CD4-positive, alpha-beta T cell (primary cell): ENCODE results near the gene VPS41. TPM values are rescaled to one million over a fixed set of nuclear protein-coding genes. Genes with fewer than 3 reads are reported as not detected.

Experiments
- ATAC-seq: fragments of 200-7000 bp; cut with Tn5 transposase; one replicate; pipeline ENCODE4 v1.10.0; 2022; ENCODE audit warnings: mild to moderate bottlenecking; ENCODE audit not compliant: poor library complexity
- CTCF ChIA-PET: fragments of 350-600 bp; sonication (Branson Sonifier 250); formaldehyde crosslinking; loops from one replicate; lab custom pipeline; 2021; ENCODE audit warnings: antibody characterized with exemption, inconsistent platforms; lab: Charles Lee
- POLR2A ChIA-PET: fragments of 350-600 bp; sonication (Branson Sonifier 250); formaldehyde crosslinking; loops from one replicate; lab custom pipeline; 2021; ENCODE audit warnings: antibody characterized with exemption, inconsistent platforms; lab: Charles Lee
- DNase-seq, 14 experiments: peaks; one replicate each; pipeline ENCODE4 v3.0.0-alpha.2; 2013 to 2020; ENCODE audit warnings: mixed read lengths in 2 of 14
- H3K27ac ChIP-seq, 2 donors: one replicate each; pipeline versions ENCODE4 v1.5.1 to v1.7.0; 2013; ENCODE audit warnings: low read length in 2 of 2, low read depth in 1 of 2, mild to moderate bottlenecking in 1 of 2
- H3K27me3 ChIP-seq, 2 experiments: 1 replicate in 1 of 2; 2 replicates in 1 of 2; pipeline versions ENCODE4 v1.6.1 to v1.7.0; 2013; ENCODE audit warnings: low read length in 2 of 2, control low read depth in 1 of 2, mild to moderate bottlenecking in 1 of 2, moderate library complexity in 1 of 2; ENCODE audit not compliant: insufficient read depth in 2 of 2, control insufficient read depth in 1 of 2
- H3K36me3 ChIP-seq: one replicate; pipeline ENCODE4 v1.6.1; 2013; ENCODE audit warnings: low read length, control low read depth; ENCODE audit not compliant: insufficient read depth
- H3K4me1 ChIP-seq: one replicate; pipeline ENCODE4 v1.6.1; 2013; ENCODE audit warnings: low read length, control low read depth; ENCODE audit not compliant: insufficient read depth
- H3K4me3 ChIP-seq: one replicate; pipeline ENCODE4 v1.5.1; 2013; ENCODE audit warnings: mild to moderate bottlenecking, low read length, moderate library complexity
- H3K9me3 ChIP-seq, 2 experiments: 1 replicate in 1 of 2; 2 replicates in 1 of 2; pipeline versions ENCODE4 v1.6.1 to v1.7.0; 2013; ENCODE audit warnings: low read length in 2 of 2, mild to moderate bottlenecking in 2 of 2, control low read depth in 1 of 2, moderate library complexity in 1 of 2; ENCODE audit not compliant: control insufficient read depth in 1 of 2, insufficient read depth in 1 of 2
- H3K27ac Mint-ChIP-seq: one replicate; pipeline ENCODE4 v1.8.0; 2020; ENCODE audit warnings: mixed read lengths
- H3K27me3 Mint-ChIP-seq: one replicate; pipeline ENCODE4 v1.8.0; 2021; ENCODE audit warnings: mixed read lengths
- H3K36me3 Mint-ChIP-seq: one replicate; pipeline ENCODE4 v1.8.0; 2021; ENCODE audit warnings: low read depth, mixed read lengths
- H3K4me1 Mint-ChIP-seq: one replicate; pipeline ENCODE4 v1.8.0; 2021; ENCODE audit warnings: low read depth, mixed read lengths
- H3K4me3 Mint-ChIP-seq: one replicate; pipeline ENCODE4 v1.8.0; 2020; ENCODE audit warnings: mild to moderate bottlenecking, mixed read lengths
- H3K9me3 Mint-ChIP-seq: one replicate; pipeline ENCODE4 v1.8.0; 2020; ENCODE audit warnings: mixed read lengths
- intact Hi-C, 2 experiments: fragments of 100-400 bp; cut with DNase I in 1 of 2; cut with micrococcal nuclease in 1 of 2; formaldehyde crosslinking; loops; one replicate each; pipeline versions ENCODE4 v1.15.1 to v1.9.0; 2023 to 2025; cut with DNase I, micrococcal nuclease
- total RNA-seq, 174 experiments: library from RNA in 2 of 174; stranded (reverse) in 2 of 174; gene quantifications; one replicate each; pipeline ENCODE4 v1.2.3 and lab custom pipeline; 2021 to 2026
- TF ChIP-seq, protein P1 (sequence below): fragments of 200-600 bp; IDR thresholded peaks from one replicate; pipeline ENCODE4 v1.8.0; 2022; ENCODE audit warnings: antibody characterized with exemption, mild to moderate bottlenecking

The VPS41 gene
- total RNA-seq, 2 experiments from 2014 or later: 19.4 to 22.9 TPM

DNA sequence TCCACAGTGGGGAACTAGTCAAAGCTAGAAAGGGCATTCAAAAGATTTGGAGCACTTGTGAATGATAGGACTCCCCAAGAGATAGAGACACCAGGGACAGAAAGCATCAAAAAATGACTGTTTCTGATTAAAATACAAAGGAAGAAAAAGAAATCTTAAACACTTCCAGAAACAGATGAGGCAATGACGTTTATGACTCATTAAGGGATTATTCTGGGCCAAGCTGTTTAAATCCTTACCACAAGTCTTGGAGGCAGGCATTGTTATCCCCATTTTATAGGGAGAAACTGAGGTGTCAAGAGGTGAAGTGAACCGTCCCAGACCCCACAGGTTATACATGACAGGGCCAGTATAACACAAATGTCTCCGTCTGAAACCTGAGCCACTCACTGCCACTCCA is 209.5 kb downstream of the VPS41 start:
- no peaks in the 10 kb centered on the region for H3K9me3 Mint-ChIP-seq
- CTCF ChIA-PET: no interaction called here
- Histone ChIP-seq H3K9me3 (no peaks in the 10 kb centered on the region), H3K4me3 (no peak overlapping the region), H3K27me3 (peaks cover 0 to 2% of the 10 kb centered on the region in 2 experiments), H3K4me1 (no peaks in the 10 kb centered on the region), H3K27ac (no peak overlapping the region), H3K36me3 (no peaks in the 10 kb centered on the region)
- H3K4me1 Mint-ChIP-seq: no peaks in the 10 kb centered on the region
- intact Hi-C loops: no loop called here
- peaks cover 32% of the 10 kb centered on the region for H3K27me3 Mint-ChIP-seq
- ATAC-seq (no peak), DNase-seq (no peak)
- no peak overlapping the region for H3K27ac Mint-ChIP-seq
- no peaks in the 10 kb centered on the region for H3K36me3 Mint-ChIP-seq
- POLR2A ChIA-PET: no interaction called here
- TF ChIP-seq, protein P1, sequence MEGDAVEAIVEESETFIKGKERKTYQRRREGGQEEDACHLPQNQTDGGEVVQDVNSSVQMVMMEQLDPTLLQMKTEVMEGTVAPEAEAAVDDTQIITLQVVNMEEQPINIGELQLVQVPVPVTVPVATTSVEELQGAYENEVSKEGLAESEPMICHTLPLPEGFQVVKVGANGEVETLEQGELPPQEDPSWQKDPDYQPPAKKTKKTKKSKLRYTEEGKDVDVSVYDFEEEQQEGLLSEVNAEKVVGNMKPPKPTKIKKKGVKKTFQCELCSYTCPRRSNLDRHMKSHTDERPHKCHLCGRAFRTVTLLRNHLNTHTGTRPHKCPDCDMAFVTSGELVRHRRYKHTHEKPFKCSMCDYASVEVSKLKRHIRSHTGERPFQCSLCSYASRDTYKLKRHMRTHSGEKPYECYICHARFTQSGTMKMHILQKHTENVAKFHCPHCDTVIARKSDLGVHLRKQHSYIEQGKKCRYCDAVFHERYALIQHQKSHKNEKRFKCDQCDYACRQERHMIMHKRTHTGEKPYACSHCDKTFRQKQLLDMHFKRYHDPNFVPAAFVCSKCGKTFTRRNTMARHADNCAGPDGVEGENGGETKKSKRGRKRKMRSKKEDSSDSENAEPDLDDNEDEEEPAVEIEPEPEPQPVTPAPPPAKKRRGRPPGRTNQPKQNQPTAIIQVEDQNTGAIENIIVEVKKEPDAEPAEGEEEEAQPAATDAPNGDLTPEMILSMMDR: no peak
- H3K4me3 Mint-ChIP-seq: no peak overlapping the region

GRCh38 chr7:38694326-38694725 is 214.7 kb downstream of the VPS41 start:
- ATAC-seq (no peak), DNase-seq (no peak)
- Mint-ChIP-seq H3K9me3 (no peaks in the 10 kb centered on the region), H3K27ac (no peak overlapping the region), H3K4me1 (no peaks in the 10 kb centered on the region), H3K36me3 (no peaks in the 10 kb centered on the region), H3K4me3 (no peak overlapping the region), H3K27me3 (peaks cover 2% of the 10 kb centered on the region)
- H3K27me3 ChIP-seq: no peaks in the 10 kb centered on the region
- no peak overlapping the region for H3K4me3 ChIP-seq
- intact Hi-C loops: no loop called here
- POLR2A ChIA-PET: no interaction called here
- TF ChIP-seq, protein P1: no peak
- H3K4me1 ChIP-seq: no peaks in the 10 kb centered on the region
- H3K9me3 ChIP-seq: peaks cover 0 to 7% of the 10 kb centered on the region in 2 experiments
- no peaks in the 10 kb centered on the region for H3K36me3 ChIP-seq
- no peak overlapping the region for H3K27ac ChIP-seq
- CTCF ChIA-PET: no interaction called here

GRCh38 chr7:38686888-38687287 is 222.1 kb downstream of the VPS41 start:
- H3K4me3 ChIP-seq: no peak overlapping the region
- no peaks in the 10 kb centered on the region for H3K4me1 ChIP-seq
- DNase-seq (no peak), ATAC-seq (no peak)
- no peaks in the 10 kb centered on the region for H3K4me1 Mint-ChIP-seq
- peaks cover 0 to 10% of the 10 kb centered on the region in 2 experiments for H3K9me3 ChIP-seq
- no peak overlapping the region for H3K27ac Mint-ChIP-seq
- ChIA-PET POLR2A (no interaction called here), CTCF (no interaction called here)
- H3K27ac ChIP-seq: no peak overlapping the region
- intact Hi-C loops: no loop called here
- no peaks in the 10 kb centered on the region for H3K27me3 Mint-ChIP-seq
- no peaks in the 10 kb centered on the region for H3K36me3 Mint-ChIP-seq
- H3K36me3 ChIP-seq: no peaks in the 10 kb centered on the region
- TF ChIP-seq, protein P1: no peak
- H3K27me3 ChIP-seq: no peaks in the 10 kb centered on the region
- no peaks in the 10 kb centered on the region for H3K9me3 Mint-ChIP-seq
- H3K4me3 Mint-ChIP-seq: no peak overlapping the region
